ENCODE data around the gene KLHL4.
A peak's percentile ranks its signal among the peaks of the same experiment; 100 is the strongest.
"Not testable (repeated sequence)": the region's sequence is repeated elsewhere in the genome, so short reads cannot be mapped to it uniquely, and the experiment has no call there.

The KLHL4 gene

DNA sequence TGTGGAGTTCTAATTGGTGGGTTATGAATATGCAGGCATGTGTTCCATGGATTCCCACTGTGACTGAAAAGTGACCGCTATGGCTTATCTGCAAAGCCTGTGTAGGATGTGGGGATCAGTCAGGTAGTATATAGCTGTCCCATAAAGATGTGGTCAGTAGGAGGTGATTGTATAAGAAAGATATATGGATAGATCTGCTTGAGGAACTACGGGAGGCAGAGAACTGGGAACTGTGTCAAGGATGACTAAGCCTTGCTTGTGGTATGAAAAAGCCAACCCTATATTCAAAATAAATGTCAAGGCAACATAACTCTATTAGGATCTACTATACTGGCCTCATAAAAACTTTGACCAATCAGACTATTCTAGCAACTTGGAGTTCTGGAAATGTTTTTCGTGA lies 185.2 kb downstream of the KLHL4 start:
- no peak for DNase-seq (ENCODE audit: insufficient read length, low spot score)
- peak; percentile 20 for FAIRE-seq
- TF ChIP-seq POLR2A (IDR thresholded peaks at IDR 0.05; ENCODE audit: low read depth, low read length), result no peak

DNA sequence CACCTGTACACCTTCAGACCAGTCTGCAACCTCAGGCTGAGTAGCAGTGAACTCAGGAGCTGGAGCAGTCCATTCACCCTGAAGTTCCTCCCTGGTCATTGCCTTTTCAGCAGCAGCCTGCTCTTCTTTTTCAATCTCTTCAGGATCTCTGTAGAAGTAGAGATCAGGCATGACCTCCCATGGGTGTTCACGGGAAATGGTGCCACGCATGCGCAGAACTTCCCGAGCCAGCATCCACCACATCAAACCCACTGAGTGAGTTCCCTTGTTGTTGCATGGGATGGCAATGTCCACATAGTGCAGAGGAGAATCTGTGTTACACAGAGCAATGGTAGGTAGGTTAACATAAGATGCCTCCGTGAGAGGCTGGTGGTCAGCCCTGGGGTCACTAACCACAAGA lies 185.9 kb downstream of the KLHL4 start:
- FAIRE-seq; DNase-seq (ENCODE audit: insufficient read length, low spot score): not testable (repeated sequence)

DNA sequence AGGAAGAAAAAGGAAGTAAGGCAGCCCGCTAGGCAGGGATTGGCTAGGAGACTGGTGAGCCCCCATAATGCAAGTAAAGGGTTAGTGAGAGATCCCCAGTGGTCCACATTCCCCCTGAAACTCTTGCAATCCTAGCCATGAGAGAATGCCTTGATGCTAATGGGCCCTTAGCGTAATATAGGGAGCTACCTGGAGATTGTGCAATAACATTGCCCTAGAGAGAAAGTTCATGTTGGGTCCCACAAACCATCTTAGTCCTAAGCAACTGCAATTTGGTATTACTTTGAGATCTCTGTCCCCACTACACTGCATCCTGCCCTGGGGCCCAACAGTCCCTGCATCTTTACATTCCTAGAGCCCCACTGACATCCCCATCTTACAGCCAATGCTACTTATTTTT lies 188.5 kb downstream of the KLHL4 start:
- TF ChIP-seq POLR2A (IDR thresholded peaks at IDR 0.05; ENCODE audit: low read depth, low read length), result no peak
- DNase-seq (ENCODE audit: insufficient read length, low spot score), result no peak
- no peak for FAIRE-seq

DNA sequence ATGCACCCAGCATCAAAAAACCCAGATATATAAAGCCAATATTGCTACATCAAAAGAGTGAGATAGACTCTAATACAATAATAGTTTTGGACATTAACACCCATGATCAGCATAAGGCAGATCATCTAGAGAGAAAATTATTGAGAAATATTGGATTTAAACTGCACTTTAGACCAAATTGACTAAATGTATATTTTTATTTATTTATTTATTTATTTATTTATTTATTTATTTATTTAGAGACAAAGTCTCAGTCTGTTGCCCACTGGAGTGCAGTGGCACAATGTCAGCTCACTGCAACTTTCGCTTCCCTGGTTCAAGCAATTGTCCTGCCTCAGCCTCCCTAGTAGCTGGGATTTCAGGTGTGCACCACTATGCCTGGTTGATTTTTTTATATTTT lies 193.0 kb downstream of the KLHL4 start:
- DNase-seq (ENCODE audit: insufficient read length, low spot score) (no peak), FAIRE-seq (no peak)
- TF ChIP-seq POLR2A (IDR thresholded peaks at IDR 0.05; ENCODE audit: low read depth, low read length), result no peak

All from H54 (cell line).